HEK293 (cell line): Measurements from ENCODE around the gene LGALS4.

ENCODE experiments used
- EGR2 ChIP-seq: fragments of 450-650 bp; formaldehyde crosslinking; IDR thresholded peaks from 2 replicates; pipeline ENCODE4 v1.5.1; 2016; ENCODE audit warnings: low read depth, missing biosample characterization, missing genetic modification characterization
- MYNN ChIP-seq: fragments of 450-650 bp; formaldehyde crosslinking; IDR thresholded peaks from 2 replicates; pipeline ENCODE4 v1.5.1; 2016; ENCODE audit warnings: missing biosample characterization, missing genetic modification characterization, borderline replicate concordance
- PATZ1 ChIP-seq: fragments of 450-650 bp; formaldehyde crosslinking; IDR thresholded peaks from 2 replicates; pipeline ENCODE4 v1.5.1; 2016; ENCODE audit warnings: missing biosample characterization, missing genetic modification characterization
- TCF7L2 ChIP-seq: IDR thresholded peaks from 2 replicates; pipeline ENCODE4 v1.6.1; 2011; ENCODE audit warnings: low read depth, mild to moderate bottlenecking, inconsistent platforms, low read length, moderate library complexity, borderline replicate concordance
- TRIM28 ChIP-seq: IDR thresholded peaks from 2 replicates; pipeline ENCODE4 v1.6.1; 2011; ENCODE audit warnings: low read length, control low read depth, borderline replicate concordance
- WT1 ChIP-seq: fragments of 450-650 bp; formaldehyde crosslinking; IDR thresholded peaks from 2 replicates; pipeline ENCODE4 v1.5.1; 2016; ENCODE audit warnings: missing biosample characterization, missing genetic modification characterization
- ZBTB26 ChIP-seq: fragments of 450-650 bp; formaldehyde crosslinking; optimal IDR thresholded peaks from 2 replicates; pipeline ENCODE3; 2016; ENCODE audit warnings: missing biosample characterization, mild to moderate bottlenecking, missing genetic modification characterization
- ZBTB48 ChIP-seq: fragments of 450-650 bp; formaldehyde crosslinking; IDR thresholded peaks from 2 replicates; pipeline ENCODE4 v1.5.1; 2016; ENCODE audit warnings: missing biosample characterization, missing genetic modification characterization
- ZFP69B ChIP-seq: fragments of 450-650 bp; formaldehyde crosslinking; IDR thresholded peaks from 2 replicates; pipeline ENCODE4 v1.5.1; 2016; ENCODE audit warnings: missing biosample characterization, missing genetic modification characterization
- ZNF114 ChIP-seq: fragments of 450-650 bp; formaldehyde crosslinking; IDR thresholded peaks from 2 replicates; pipeline ENCODE4 v1.5.0; 2017; ENCODE audit warnings: missing biosample characterization, missing genetic modification characterization
- ZNF132 ChIP-seq: fragments of 450-650 bp; formaldehyde crosslinking; IDR thresholded peaks from 2 replicates; pipeline ENCODE4 v1.5.1; 2017; ENCODE audit warnings: missing biosample characterization, missing genetic modification characterization, borderline replicate concordance
- ZNF184 ChIP-seq: fragments of 450-650 bp; IDR thresholded peaks from 2 replicates; pipeline ENCODE4 v1.5.1; 2018; ENCODE audit warnings: missing biosample characterization, mild to moderate bottlenecking, missing genetic modification characterization
- ZNF239 ChIP-seq: fragments of 450-650 bp; formaldehyde crosslinking; IDR thresholded peaks from 2 replicates; pipeline ENCODE4 v1.5.1; 2016; ENCODE audit warnings: missing biosample characterization, missing genetic modification characterization
- ZNF274 ChIP-seq, 2 experiments: fragments of 200-500 bp in 1 of 2; fragments of 450-650 bp in 1 of 2; sonication (Bioruptor generic) in 1 of 2; formaldehyde crosslinking in 1 of 2; IDR thresholded peaks; 2 replicates each; pipeline versions ENCODE4 v1.5.1 to v1.6.1; 2014 to 2016; ENCODE audit warnings: borderline replicate concordance in 1 of 2, inconsistent platforms in 1 of 2, low read length in 1 of 2, missing biosample characterization in 1 of 2, missing genetic modification characterization in 1 of 2
- ZNF292 ChIP-seq: fragments of 450-650 bp; formaldehyde crosslinking; IDR thresholded peaks from 2 replicates; pipeline ENCODE4 v1.5.1; 2016; ENCODE audit warnings: low read depth, missing biosample characterization, missing genetic modification characterization, borderline replicate concordance
- ZNF362 ChIP-seq: fragments of 450-650 bp; formaldehyde crosslinking; IDR thresholded peaks from 2 replicates; pipeline ENCODE4 v1.5.1; 2016; ENCODE audit warnings: missing biosample characterization, missing genetic modification characterization
- ZNF449 ChIP-seq: fragments of 450-650 bp; formaldehyde crosslinking; IDR thresholded peaks from 2 replicates; pipeline ENCODE4 v1.5.1; 2017; ENCODE audit warnings: missing biosample characterization, mild to moderate bottlenecking, missing genetic modification characterization, moderate library complexity
- ZNF48 ChIP-seq: fragments of 450-650 bp; formaldehyde crosslinking; IDR thresholded peaks from 2 replicates; pipeline ENCODE4 v1.5.1; 2016; ENCODE audit warnings: missing biosample characterization, missing genetic modification characterization
- ZNF518A ChIP-seq: fragments of 450-650 bp; formaldehyde crosslinking; conservative IDR thresholded peaks from 2 replicates; pipeline ENCODE4 v1.5.1; 2016; ENCODE audit warnings: low read depth, missing biosample characterization, missing genetic modification characterization
- ZNF561 ChIP-seq: fragments of 450-650 bp; IDR thresholded peaks from 2 replicates; pipeline ENCODE4 v1.5.1; 2018; ENCODE audit warnings: missing biosample characterization, missing genetic modification characterization, borderline replicate concordance
- ZNF658 ChIP-seq: fragments of 450-650 bp; formaldehyde crosslinking; IDR thresholded peaks from 2 replicates; pipeline ENCODE4; 2016; ENCODE audit warnings: missing biosample characterization, missing genetic modification characterization
- ZNF768 ChIP-seq: fragments of 450-650 bp; formaldehyde crosslinking; IDR thresholded peaks from 2 replicates; pipeline ENCODE4 v1.5.1; 2018; ENCODE audit warnings: missing biosample characterization, mild to moderate bottlenecking, missing genetic modification characterization
- ZNF792 ChIP-seq: fragments of 450-650 bp; formaldehyde crosslinking; IDR thresholded peaks from 2 replicates; pipeline ENCODE4 v1.5.1; 2016; ENCODE audit warnings: missing biosample characterization, missing genetic modification characterization
- ZSCAN18 ChIP-seq: fragments of 450-650 bp; formaldehyde crosslinking; IDR thresholded peaks from 2 replicates; pipeline ENCODE4 v1.5.1; 2016; ENCODE audit warnings: missing biosample characterization, missing genetic modification characterization
- ZSCAN23 ChIP-seq: fragments of 450-650 bp; formaldehyde crosslinking; IDR thresholded peaks from 2 replicates; pipeline ENCODE4 v1.5.1; 2016; ENCODE audit warnings: missing biosample characterization, missing genetic modification characterization

Gene LGALS4

GRCh38 chr19:38849860-38850435, 37.2 kb upstream of the LGALS4 start, which contains the start of gene HNRNPL (continued):
- TF ChIP-seq ZSCAN18 (tag by site-specific recombination), result no peak; the same call in 1 of the 2 replicates
- TF ChIP-seq ZNF132 (tag by site-specific recombination), result no peak
- TF ChIP-seq EGR2 (tag by site-specific recombination), result peak; percentile 95
- no peak for TF ChIP-seq ZNF274 (IDR thresholded peaks at IDR 0.05; ENCODE audit: low read length)
- TF ChIP-seq ZNF274 (tag by site-specific recombination; IDR thresholded peaks at IDR 0.05; ENCODE audit: borderline replicate concordance), result no peak
- TF ChIP-seq TRIM28, result no peak
- TF ChIP-seq TCF7L2, result no peak
- TF ChIP-seq MYNN (tag by site-specific recombination), result no peak
- TF ChIP-seq ZNF114 (tag by site-specific recombination), result no peak
- no peak for TF ChIP-seq ZBTB48 (tag by site-specific recombination)
- peak; percentile 96 for TF ChIP-seq ZFP69B
- TF ChIP-seq ZNF362 (tag by site-specific recombination), result no peak
- TF ChIP-seq ZNF518A (tag by site-specific recombination), result peak; percentile 36; the same call in 1 of the 2 replicates
- TF ChIP-seq ZSCAN23 (tag by site-specific recombination), result no peak
- no peak for TF ChIP-seq ZNF184 (tag by site-specific recombination)
- TF ChIP-seq ZNF239 (tag by site-specific recombination), result no peak
- TF ChIP-seq ZNF768, result no peak
- peak; percentile 100 for TF ChIP-seq PATZ1 (tag by site-specific recombination)
- TF ChIP-seq ZBTB26 (tag by site-specific recombination), result no peak
- no peak for TF ChIP-seq ZNF792
- TF ChIP-seq ZNF48 (tag by site-specific recombination), result no peak
- TF ChIP-seq ZNF449, result no peak
- TF ChIP-seq ZNF658 (tag by site-specific recombination), result no peak
- TF ChIP-seq ZNF561 (tag by site-specific recombination), result peak; percentile 100
- no peak for TF ChIP-seq ZNF292 (tag by site-specific recombination)
- peak; percentile 78 for TF ChIP-seq WT1 (tag by site-specific recombination)
